Measurements from ENCODE around the gene DIDO1. TPM values are rescaled to one million over a fixed set of nuclear protein-coding genes. Genes with fewer than 3 reads are reported as not detected.

DIDO1 gene
- total and polyA plus RNA-seq, 9 of the 15 experiments (the other 6 are each of a cell fraction or from before 2014, with no cell fraction given), result 4.4 to 46.8 (median 31.2) TPM

GRCh38 chr20:62952968-62953838 is 26.9 kb upstream of the DIDO1 start:
- intact Hi-C loops (cut with micrococcal nuclease) (no loop called here), in situ Hi-C loops (cut with MboI) (no loop called here)
- peaks cover 3 to 35% of the 10 kb centered on the region in 2 experiments; a peak in 3 of 5 replicates for H3K4me1 ChIP-seq (replicated peaks in 1 of 2; ENCODE audit: control insufficient read depth in 2 of 2, insufficient read depth in 2 of 2, low read length in 2 of 2)
- peaks cover 7% of the 10 kb centered on the region; the same call in 2 of the 3 replicates for H3K36me3 ChIP-seq (ENCODE audit: control insufficient read depth, insufficient read depth, low read length)
- H3K4me2 ChIP-seq (ENCODE audit: insufficient read depth, low read length), result 0 out of 2 replicates have a peak overlapping the region, but pooled peaks have one; percentile 9
- 0 out of 2 replicates have a peak, but pooled peaks have one; percentile 11 for TF ChIP-seq POLR2G (IDR thresholded peaks at IDR 0.05; ENCODE audit: low read depth, low read length)
- no peak for TF ChIP-seq ZNF280A (IDR thresholded peaks at IDR 0.05; ENCODE audit: low read depth, partially characterized antibody)
- DNase-seq (ENCODE audit: extremely low read depth in 1 of 4, low spot score in 3 of 4) (no peak), FAIRE-seq (no peak), ATAC-seq (no peak)
- H3K27me3 ChIP-seq (ENCODE audit: control insufficient read depth in 2 of 2, insufficient read depth in 2 of 2, low read length in 2 of 2), result peaks cover 11 to 31% of the 10 kb centered on the region in 2 experiments; a peak in 4 of 5 replicates
- 0 out of 2 replicates have a peak, but pooled peaks cover 3% of the 10 kb centered on the region for H4K20me1 ChIP-seq (replicated peaks; ENCODE audit: control insufficient read depth, insufficient read depth, low read length)
- BruUV-seq (replicated peaks), result no TSS peak
- ChIA-PET CTCF (ENCODE audit: low intra/inter-chr PET ratio) (no interaction called here), POLR2A (interaction anchor here (0.6 to 3.1 kb wide), 6 partner anchors 9 to 163 kb away, joined by 4 to 19 read pairs (median 4); partner anchors contain the start of gene GID8)
- no peak overlapping the region for H3K27ac ChIP-seq (ENCODE audit: extremely low read depth, low read depth, low read length)
- H3K79me2 ChIP-seq (ENCODE audit: control insufficient read depth, insufficient read depth, low read length), result no peaks in the 10 kb centered on the region
- H3K9ac ChIP-seq (ENCODE audit: insufficient read depth in 1 of 2, low read depth in 2 of 2, low read length in 2 of 2), result peak overlapping the region in 1 of 2 experiments; percentile 70; a peak in 2 of 4 replicates
- WGBS (ENCODE audit: insufficient coverage, low coverage, missing lambda C conversion rate), result 55% methylated on average over 13 of the region's 19 CpGs
- H3K4me3 ChIP-seq, result no peak overlapping the region
- H3K9me1 ChIP-seq (ENCODE audit: control insufficient read depth, insufficient read depth, low read length), result no peaks in the 10 kb centered on the region
- H3K9me3 ChIP-seq (replicated peaks; ENCODE audit: control insufficient read depth, insufficient read depth, low read depth, low read length), result peaks cover 7% of the 10 kb centered on the region
- H2AFZ ChIP-seq (ENCODE audit: low read depth, low read length), result peak overlapping the region; percentile 64; the same call in 1 of the 2 replicates

Data from K562 (cell line).